Peyer's patch (tissue), 4 donors: ENCODE data around the gene CELSR2.

Source experiments
- CTCF ChIP-seq, 6 experiments: fragments of 450-650 bp in 4 of 6; fragments of 200-600 bp in 2 of 6; sonication (generic) in 1 of 6; IDR thresholded peaks; one replicate each; pipeline ENCODE4 v1.5.1; 2017 to 2019; ENCODE audit warnings: antibody characterized with exemption in 6 of 6, mild to moderate bottlenecking in 3 of 6, moderate library complexity in 1 of 6
- POLR2A ChIP-seq, 2 donors: fragments of 450-650 bp; IDR thresholded peaks; one replicate each; pipeline ENCODE4 v1.5.1; 2017; ENCODE audit warnings: antibody characterized with exemption in 2 of 2, mild to moderate bottlenecking in 2 of 2, moderate library complexity in 2 of 2

- no peak for TF ChIP-seq CTCF (IDR thresholded peaks at IDR 0.05)
- TF ChIP-seq POLR2A (IDR thresholded peaks at IDR 0.05) = no peak
Measured at GRCh38 chr1:109290998-109291397, 41.7 kb downstream of the CELSR2 start.
